ENCODE results near the gene WDR47. TPM values are rescaled to one million over a fixed set of nuclear protein-coding genes. Genes with fewer than 3 reads are reported as not detected.

The WDR47 gene
- total RNA-seq, 1 donor, result 25.5 TPM

- DNase-seq (ENCODE audit: low read depth), result no peak
- TF ChIP-seq CTCF (IDR thresholded peaks at IDR 0.05; ENCODE audit: insufficient read depth, low read depth, low read length), result no peak
- H3K4me3 ChIP-seq (ENCODE audit: low read depth, low read length), result no peak overlapping the region
Measured at GRCh38 chr1:109083923-109084322, 42.0 kb upstream of the WDR47 start.

- DNase-seq (ENCODE audit: low read depth), result no peak
- H3K4me3 ChIP-seq (ENCODE audit: low read depth, low read length), result no peak overlapping the region
- TF ChIP-seq CTCF (IDR thresholded peaks at IDR 0.05; ENCODE audit: insufficient read depth, low read depth, low read length), result no peak
Measured at GRCh38 chr1:109083501-109083900, 41.6 kb upstream of the WDR47 start.

- DNase-seq (ENCODE audit: low read depth), result no peak
- no peak for TF ChIP-seq CTCF (IDR thresholded peaks at IDR 0.05; ENCODE audit: insufficient read depth, low read depth, low read length)
- H3K4me3 ChIP-seq (ENCODE audit: low read depth, low read length), result no peak overlapping the region
Measured at GRCh38 chr1:109080441-109081082, 38.7 kb upstream of the WDR47 start.

- no peak overlapping the region for H3K4me3 ChIP-seq (ENCODE audit: low read depth, low read length)
- no peak for DNase-seq (ENCODE audit: low read depth)
- no peak for TF ChIP-seq CTCF (IDR thresholded peaks at IDR 0.05; ENCODE audit: insufficient read depth, low read depth, low read length)
Measured at GRCh38 chr1:109079240-109079622, 37.3 kb upstream of the WDR47 start.

GRCh38 chr1:109078317-109078716 is 36.4 kb upstream of the WDR47 start:
- no peak overlapping the region for H3K4me3 ChIP-seq (ENCODE audit: low read depth, low read length)
- no peak for TF ChIP-seq CTCF (IDR thresholded peaks at IDR 0.05; ENCODE audit: insufficient read depth, low read depth, low read length)
- DNase-seq (ENCODE audit: low read depth), result no peak

- DNase-seq (ENCODE audit: low read depth), result peak; percentile 98
- H3K4me3 ChIP-seq (ENCODE audit: low read depth, low read length), result peak within 1 kb of the TSS; percentile 84
- peak; percentile 42 for TF ChIP-seq CTCF (IDR thresholded peaks at IDR 0.05; ENCODE audit: insufficient read depth, low read depth, low read length)
Measured at GRCh38 chr1:109075531-109076490, 33.9 kb upstream of the WDR47 start, which contains the start of gene TAF13. TSS of gene TAF13 (minus strand) at chr1:109076003. CDS start at chr1:109075947, 56 bp downstream.
